ENCODE data around the gene XG.

- TF ChIP-seq POLR2A (IDR thresholded peaks at IDR 0.05; ENCODE audit: extremely low read depth, insufficient read length) (no peak), CTCF (IDR thresholded peaks at IDR 0.05; ENCODE audit: low read depth, low read length) (no peak)
Measured at GRCh38 chrX:2829469-2830246, 77.8 kb downstream of the XG start.
